Measurements from ENCODE around the gene ACSM6.

The ACSM6 gene

GRCh38 chr10:95267251-95267650, 73.2 kb downstream of the ACSM6 start:
- in situ Hi-C loops (cut with MboI; ENCODE audit: low sequenced_read_pairs), result no loop called here

- in situ Hi-C loops (cut with MboI; ENCODE audit: low sequenced_read_pairs), result no loop called here
Observed at GRCh38 chr10:95268438-95268837, 74.4 kb downstream of the ACSM6 start.

- in situ Hi-C loops (cut with MboI; ENCODE audit: low sequenced_read_pairs), result no loop called here
Observed at GRCh38 chr10:95273393-95274312, 79.6 kb downstream of the ACSM6 start.

GRCh38 chr10:95275726-95276366, 81.8 kb downstream of the ACSM6 start:
- in situ Hi-C loops (cut with MboI; ENCODE audit: low sequenced_read_pairs), result no loop called here

- in situ Hi-C loops (cut with MboI; ENCODE audit: low sequenced_read_pairs), result no loop called here
Observed at GRCh38 chr10:95276367-95277200, 82.5 kb downstream of the ACSM6 start.

GRCh38 chr10:95277201-95277570, 83.1 kb downstream of the ACSM6 start:
- in situ Hi-C loops (cut with MboI; ENCODE audit: low sequenced_read_pairs), result no loop called here

- in situ Hi-C loops (cut with MboI; ENCODE audit: low sequenced_read_pairs), result no loop called here
Observed at GRCh38 chr10:95277614-95278013, 83.6 kb downstream of the ACSM6 start.
